Glutamatergic neuron (in vitro differentiated cells): ENCODE data around the gene ARID1B. TPM values are rescaled to one million over a fixed set of nuclear protein-coding genes. Genes with fewer than 3 reads are reported as not detected.

Source experiments
- DNase-seq: peaks from one replicate; pipeline ENCODE4 v3.0.0; 2022
- H3K27ac Mint-ChIP-seq: one replicate; pipeline ENCODE4 v1.8.0; 2020; ENCODE audit warnings: mild to moderate bottlenecking, mixed read lengths, inconsistent platforms; ENCODE audit not compliant: unreplicated experiment
- H3K27me3 Mint-ChIP-seq: one replicate; pipeline ENCODE4 v1.8.0; 2020; ENCODE audit warnings: mild to moderate bottlenecking, moderate library complexity, mixed read lengths, inconsistent platforms; ENCODE audit not compliant: unreplicated experiment
- H3K36me3 Mint-ChIP-seq: one replicate; pipeline ENCODE4 v1.8.0; 2020; ENCODE audit warnings: mild to moderate bottlenecking, mixed read lengths, inconsistent platforms; ENCODE audit not compliant: unreplicated experiment
- H3K4me1 Mint-ChIP-seq: one replicate; pipeline ENCODE4 v1.8.0; 2020; ENCODE audit warnings: mild to moderate bottlenecking, low read depth, mixed read lengths, inconsistent platforms; ENCODE audit not compliant: unreplicated experiment
- H3K4me3 Mint-ChIP-seq: one replicate; pipeline ENCODE4 v1.8.0; 2020; ENCODE audit warnings: mild to moderate bottlenecking, mixed read lengths, inconsistent platforms; ENCODE audit not compliant: unreplicated experiment
- H3K9me3 Mint-ChIP-seq: one replicate; pipeline ENCODE4 v1.8.0; 2020; ENCODE audit warnings: mild to moderate bottlenecking, moderate library complexity, mixed read lengths, inconsistent platforms; ENCODE audit not compliant: unreplicated experiment
- CTCF ChIP-seq: fragments of 200-600 bp; sonication (generic); IDR thresholded peaks from one replicate; pipeline ENCODE4 v1.5.0; 2021; ENCODE audit not compliant: partially characterized antibody, unreplicated experiment
- total RNA-seq: library from RNA; stranded (reverse); fragmentation: NEBNext Ultra II Directional; extraction: Animal tissue kit (Norgen Biotek cat#: 25700); gene quantifications from one replicate; pipeline ENCODE4 v1.2.1, GENCODE V29; 2021; ENCODE audit not compliant: unreplicated experiment

Gene ARID1B
- total RNA-seq, 1 donor from 2014 or later = 202 TPM

- TF ChIP-seq CTCF = no peak
- Mint-ChIP-seq H3K27me3 (peaks cover 8% of the 10 kb centered on the region), H3K4me3 (no peak overlapping the region), H3K4me1 (peaks cover 6% of the 10 kb centered on the region), H3K27ac (no peak overlapping the region), H3K36me3 (no peaks in the 10 kb centered on the region), H3K9me3 (no peaks in the 10 kb centered on the region)
- DNase-seq = no peak
Measured at GRCh38 chr6:157024745-157025144, 247.6 kb downstream of the ARID1B start.

- H3K4me3 Mint-ChIP-seq = no peak overlapping the region
- no peaks in the 10 kb centered on the region for H3K36me3 Mint-ChIP-seq
- no peaks in the 10 kb centered on the region for H3K9me3 Mint-ChIP-seq
- H3K4me1 Mint-ChIP-seq = peaks cover 7% of the 10 kb centered on the region
- peaks cover 7% of the 10 kb centered on the region for H3K27me3 Mint-ChIP-seq
- no peak for TF ChIP-seq CTCF
- no peak for DNase-seq
- no peak overlapping the region for H3K27ac Mint-ChIP-seq
Measured at GRCh38 chr6:157025437-157025836, 248.3 kb downstream of the ARID1B start.

GRCh38 chr6:157029980-157030690 lies 253.0 kb downstream of the ARID1B start:
- H3K4me3 Mint-ChIP-seq = no peak overlapping the region
- no peak for TF ChIP-seq CTCF
- peaks cover 8% of the 10 kb centered on the region for H3K4me1 Mint-ChIP-seq
- no peaks in the 10 kb centered on the region for H3K27me3 Mint-ChIP-seq
- H3K9me3 Mint-ChIP-seq = no peaks in the 10 kb centered on the region
- H3K36me3 Mint-ChIP-seq = no peaks in the 10 kb centered on the region
- H3K27ac Mint-ChIP-seq = no peak overlapping the region
- DNase-seq = no peak

- Mint-ChIP-seq H3K27me3 (no peaks in the 10 kb centered on the region), H3K4me1 (peaks cover 8% of the 10 kb centered on the region), H3K27ac (peak overlapping the region; percentile 71), H3K4me3 (no peak overlapping the region), H3K36me3 (no peaks in the 10 kb centered on the region), H3K9me3 (no peaks in the 10 kb centered on the region)
- TF ChIP-seq CTCF = no peak
- no peak for DNase-seq
Measured at GRCh38 chr6:157030755-157031154, 253.6 kb downstream of the ARID1B start.

GRCh38 chr6:157032923-157033322 lies 255.7 kb downstream of the ARID1B start:
- no peaks in the 10 kb centered on the region for H3K27me3 Mint-ChIP-seq
- H3K4me1 Mint-ChIP-seq = peaks cover 8% of the 10 kb centered on the region
- H3K27ac Mint-ChIP-seq = no peak overlapping the region
- no peak for DNase-seq
- no peak overlapping the region for H3K4me3 Mint-ChIP-seq
- TF ChIP-seq CTCF = no peak
- no peaks in the 10 kb centered on the region for H3K9me3 Mint-ChIP-seq
- H3K36me3 Mint-ChIP-seq = no peaks in the 10 kb centered on the region
